GM23338 (cell line): ENCODE results near the gene PARD3. TPM values are rescaled to one million over a fixed set of nuclear protein-coding genes. Genes with fewer than 3 reads are reported as not detected.

Source experiments
- ATAC-seq: fragments of 200-7000 bp; cut with Tn5 transposase; 3 replicates; pipeline ENCODE4 v1.9.1; 2020
- DNase-seq: peaks from one replicate; pipeline ENCODE4 v3.0.0-alpha.2; 2015; ENCODE audit warnings: low spot score
- H2AFZ ChIP-seq: fragments of 200-600 bp; sonication (generic); 2 replicates; pipeline ENCODE4 v1.8.0; 2016; ENCODE audit warnings: antibody characterized with exemption, mild to moderate bottlenecking, moderate library complexity
- H3F3A ChIP-seq: fragments of 200-600 bp; sonication (generic); replicated peaks from 2 replicates; pipeline ENCODE4 v1.8.0; 2017; ENCODE audit warnings: antibody characterized with exemption, mixed run types, low read depth
- H3K27ac ChIP-seq: fragments of 200-600 bp; sonication (generic); 2 replicates; pipeline ENCODE4 v1.6.1; 2016; ENCODE audit warnings: low read depth
- H3K27me3 ChIP-seq: fragments of 200-600 bp; sonication (generic); 2 replicates; pipeline ENCODE4 v1.8.0; 2016; ENCODE audit warnings: mild to moderate bottlenecking, mixed run types, moderate library complexity; ENCODE audit not compliant: insufficient read depth
- H3K36me3 ChIP-seq: fragments of 200-600 bp; sonication (generic); 2 replicates; pipeline ENCODE4 v1.8.0; 2016; ENCODE audit warnings: mild to moderate bottlenecking; ENCODE audit not compliant: insufficient read depth
- H3K4me1 ChIP-seq: fragments of 200-600 bp; sonication (generic); 2 replicates; pipeline ENCODE4 v1.8.0; 2016; ENCODE audit warnings: mild to moderate bottlenecking, moderate library complexity; ENCODE audit not compliant: insufficient read depth
- H3K4me2 ChIP-seq: fragments of 200-600 bp; sonication (generic); 2 replicates; pipeline ENCODE4 v1.7.1; 2017; ENCODE audit warnings: mixed run types
- H3K4me3 ChIP-seq: fragments of 200-600 bp; sonication (generic); 2 replicates; pipeline ENCODE4 v1.6.1; 2016; ENCODE audit warnings: mixed run types
- H3K79me2 ChIP-seq: fragments of 200-600 bp; sonication (generic); replicated peaks from 2 replicates; pipeline ENCODE4 v1.8.0; 2017; ENCODE audit warnings: mild to moderate bottlenecking; ENCODE audit not compliant: insufficient read depth
- H3K9me2 ChIP-seq: fragments of 200-600 bp; sonication (generic); 2 replicates; pipeline ENCODE4 v1.8.0; 2017; ENCODE audit not compliant: insufficient read depth
- H4K20me1 ChIP-seq: fragments of 200-600 bp; sonication (generic); replicated peaks from 2 replicates; pipeline ENCODE4 v1.8.0; 2017; ENCODE audit warnings: mild to moderate bottlenecking; ENCODE audit not compliant: insufficient read depth
- H3K27ac Mint-ChIP-seq: 2 replicates; pipeline ENCODE4 v1.8.0; 2020; ENCODE audit warnings: inconsistent platforms, mild to moderate bottlenecking, moderate library complexity, mixed read lengths
- H3K27me3 Mint-ChIP-seq: 3 replicates; pipeline ENCODE4 v1.8.0; 2022; ENCODE audit warnings: low read depth, mild to moderate bottlenecking, moderate library complexity, mixed read lengths, inconsistent platforms; ENCODE audit not compliant: insufficient read depth, poor library complexity
- H3K36me3 Mint-ChIP-seq: 3 replicates; pipeline ENCODE4 v1.8.0; 2021; ENCODE audit warnings: low read depth, mild to moderate bottlenecking, inconsistent platforms, moderate library complexity, mixed read lengths
- H3K4me1 Mint-ChIP-seq: 3 replicates; pipeline ENCODE4 v1.8.0; 2020; ENCODE audit warnings: mild to moderate bottlenecking, inconsistent platforms, mixed read lengths
- H3K4me3 Mint-ChIP-seq: 3 replicates; pipeline ENCODE4 v1.8.0; 2021; ENCODE audit warnings: moderate library complexity, mild to moderate bottlenecking, inconsistent platforms, mixed read lengths
- H3K9me3 Mint-ChIP-seq: 3 replicates; pipeline ENCODE4 v1.8.0; 2020; ENCODE audit warnings: moderate library complexity, mild to moderate bottlenecking, inconsistent platforms, mixed read lengths
- CREB1 ChIP-seq: fragments of 250-450 bp; sonication (Bioruptor Pico); IDR thresholded peaks from 2 replicates; pipeline ENCODE4 v1.5.0; 2020; ENCODE audit warnings: low read depth, mild to moderate bottlenecking, moderate library complexity
- CTCF ChIP-seq, 2 experiments: fragments of 200-600 bp in 1 of 2; sonication (generic) in 1 of 2; conservative IDR thresholded peaks; 2 replicates each; pipeline versions ENCODE4 v1.5.1 to v1.6.1; 2016 to 2017; ENCODE audit warnings: antibody characterized with exemption in 2 of 2, low read depth in 2 of 2, mild to moderate bottlenecking in 2 of 2, moderate library complexity in 1 of 2
- ETS1 ChIP-seq: IDR thresholded peaks from 2 replicates; pipeline ENCODE4 v1.6.1; 2016; ENCODE audit warnings: antibody characterized with exemption
- EZH2 ChIP-seq: fragments of 200-600 bp; sonication (generic); IDR thresholded peaks from one replicate; pipeline ENCODE4 v1.8.0; 2017; ENCODE audit warnings: antibody characterized with exemption, mild to moderate bottlenecking, low read depth; ENCODE audit not compliant: unreplicated experiment
- EZH2phosphoT487 ChIP-seq: fragments of 200-600 bp; sonication (generic); IDR thresholded peaks from one replicate; pipeline ENCODE4 v1.8.1; 2018; ENCODE audit warnings: antibody characterized with exemption; ENCODE audit not compliant: unreplicated experiment
- JUNB ChIP-seq: IDR thresholded peaks from one replicate; pipeline ENCODE4 v1.6.1; 2016; ENCODE audit warnings: antibody characterized with exemption; ENCODE audit not compliant: unreplicated experiment
- NANOG ChIP-seq: IDR thresholded peaks from 2 replicates; pipeline ENCODE4 v1.6.1; 2016; ENCODE audit warnings: antibody characterized with exemption, borderline replicate concordance
- POLR2AphosphoS5 ChIP-seq: IDR thresholded peaks from 2 replicates; pipeline ENCODE4 v1.6.1; 2016; ENCODE audit warnings: antibody characterized with exemption, low read depth
- REST ChIP-seq: IDR thresholded peaks from one replicate; pipeline ENCODE4 v1.6.1; 2018; ENCODE audit warnings: antibody characterized with exemption; ENCODE audit not compliant: unreplicated experiment
- STAT1 ChIP-seq: IDR thresholded peaks from one replicate; pipeline ENCODE4 v1.6.1; 2016; ENCODE audit warnings: antibody characterized with exemption; ENCODE audit not compliant: unreplicated experiment
- ZNF331 ChIP-seq: fragments of 250-450 bp; sonication (Bioruptor Pico); IDR thresholded peaks from 2 replicates; pipeline ENCODE4 v1.5.0; 2020; ENCODE audit warnings: low read depth, mild to moderate bottlenecking, moderate library complexity
- ZNF462 ChIP-seq: fragments of 250-450 bp; sonication (Bioruptor Pico); IDR thresholded peaks from 2 replicates; pipeline ENCODE4 v1.5.0; 2020; ENCODE audit warnings: mild to moderate bottlenecking, moderate library complexity
- polyA plus RNA-seq: library from polyadenylated mRNA; unstranded; fragments of >200 nt; fragmentation: Nextera tagmentation; extraction: Ambion mirVana; gene quantifications from 2 replicates; pipeline ENCODE4 v1.2.1, GENCODE V29; 2016
- total RNA-seq: library from RNA; depleted of rRNA; stranded (reverse); fragments of >200 nt; shearing (Covaris generic); gene quantifications from 2 replicates; pipeline ENCODE4 v1.2.3, GENCODE V29; 2014

PARD3 gene
- total and polyA plus RNA-seq, 2 experiments from 2014 or later: 30.2 to 51.4 TPM

- H3K4me3 ChIP-seq: no peak overlapping the region
- no peak overlapping the region; the same call in 2 of the 3 replicates for H3K4me3 Mint-ChIP-seq
- no peaks in the 10 kb centered on the region for H3K27me3 ChIP-seq
- H3K36me3 ChIP-seq: no peaks in the 10 kb centered on the region
- H3K4me1 Mint-ChIP-seq: peaks cover 26% of the 10 kb centered on the region
- H3K4me1 ChIP-seq: peaks cover 6% of the 10 kb centered on the region; the same call in 1 of the 2 replicates
- H3K27me3 Mint-ChIP-seq: peaks cover 7% of the 10 kb centered on the region
- no peak for TF ChIP-seq JUNB
- no peak for TF ChIP-seq CTCF (conservative IDR thresholded peaks at IDR 0.05; ENCODE audit: low read depth in 2 of 2)
- no peak for TF ChIP-seq REST
- no peak for TF ChIP-seq ETS1
- TF ChIP-seq EZH2: no peak
- no peak for TF ChIP-seq ZNF462
- no peak for TF ChIP-seq EZH2phosphoT487
- no peak for TF ChIP-seq NANOG
- no peak for TF ChIP-seq STAT1
- TF ChIP-seq ZNF331 (CRISPR knock-in tag): no peak
- no peak for TF ChIP-seq POLR2AphosphoS5
- TF ChIP-seq CREB1 (CRISPR knock-in tag): no peak
- H3K79me2 ChIP-seq: peaks cover 5% of the 10 kb centered on the region; the same call in 1 of the 2 replicates
- H3K27ac ChIP-seq: peak overlapping the region; percentile 5; the same call in 1 of the 2 replicates
- H3K4me2 ChIP-seq: 0 out of 2 replicates have a peak overlapping the region, but pooled peaks have one; percentile 19
- no peaks in the 10 kb centered on the region; the same call in 2 of the 3 replicates for H3K36me3 Mint-ChIP-seq
- H2AFZ ChIP-seq: no peak overlapping the region
- H3K27ac Mint-ChIP-seq: peak overlapping the region; percentile 34; the same call in 1 of the 2 replicates
- no peaks in the 10 kb centered on the region for H3K9me3 Mint-ChIP-seq
- H3F3A ChIP-seq: no peaks in the 10 kb centered on the region
- H4K20me1 ChIP-seq: no peaks in the 10 kb centered on the region
- H3K9me2 ChIP-seq: no peaks in the 10 kb centered on the region
- peak; percentile 44 for DNase-seq
- ATAC-seq: peak; percentile 77
Measured at GRCh38 chr10:34486008-34486407, 329.1 kb downstream of the PARD3 start.
